ENCODE results near the gene COQ8B. TPM values are rescaled to one million over a fixed set of nuclear protein-coding genes. Genes with fewer than 3 reads are reported as not detected.
"Not testable (repeated sequence)": the region's sequence is repeated elsewhere in the genome, so short reads cannot be mapped to it uniquely, and the experiment has no call there.

The COQ8B gene
- total RNA-seq, 1 experiment from 2014 or later = 159 TPM

GRCh38 chr19:40659566-40659965, 57.1 kb downstream of the COQ8B start:
- no peak for DNase-seq (ENCODE audit: low read depth)
- in situ Hi-C loops (cut with HindIII; ENCODE audit: low pct_unique_long_range_greater_than_20kb, low sequenced_read_pairs) = no loop called here

- in situ Hi-C loops (cut with HindIII; ENCODE audit: low pct_unique_long_range_greater_than_20kb, low sequenced_read_pairs) = no loop called here
- no peak for DNase-seq (ENCODE audit: low read depth)
Measured at GRCh38 chr19:40659116-40659515, 57.6 kb downstream of the COQ8B start.

GRCh38 chr19:40658031-40658430, 58.7 kb downstream of the COQ8B start:
- DNase-seq (ENCODE audit: low read depth) = no peak
- in situ Hi-C loops (cut with HindIII; ENCODE audit: low pct_unique_long_range_greater_than_20kb, low sequenced_read_pairs) = no loop called here

GRCh38 chr19:40655684-40656083, 61.0 kb downstream of the COQ8B start:
- in situ Hi-C loops (cut with HindIII; ENCODE audit: low pct_unique_long_range_greater_than_20kb, low sequenced_read_pairs) = not testable (repeated sequence)

GRCh38 chr19:40652303-40652702, 64.4 kb downstream of the COQ8B start:
- in situ Hi-C loops (cut with HindIII; ENCODE audit: low pct_unique_long_range_greater_than_20kb, low sequenced_read_pairs) = not testable (repeated sequence)

More at GRCh38 chr19:40655684-40656083, 61.0 kb downstream of the COQ8B start:
- DNase-seq (ENCODE audit: low read depth) = not testable (repeated sequence)

GRCh38 chr19:40650749-40651305, 65.9 kb downstream of the COQ8B start:
- in situ Hi-C loops (cut with HindIII; ENCODE audit: low pct_unique_long_range_greater_than_20kb, low sequenced_read_pairs) = no loop called here
- DNase-seq (ENCODE audit: low read depth) = no peak

More at GRCh38 chr19:40652303-40652702, 64.4 kb downstream of the COQ8B start:
- DNase-seq (ENCODE audit: low read depth) = not testable (repeated sequence)

GRCh38 chr19:40649903-40650675, 66.6 kb downstream of the COQ8B start:
- in situ Hi-C loops (cut with HindIII; ENCODE audit: low pct_unique_long_range_greater_than_20kb, low sequenced_read_pairs) = not testable (repeated sequence)
- peak; percentile 33 for DNase-seq (ENCODE audit: low read depth)

- in situ Hi-C loops (cut with HindIII; ENCODE audit: low pct_unique_long_range_greater_than_20kb, low sequenced_read_pairs) = no loop called here
- no peak for DNase-seq (ENCODE audit: low read depth)
Measured at GRCh38 chr19:40646743-40647254, 69.9 kb downstream of the COQ8B start.

- in situ Hi-C loops (cut with HindIII; ENCODE audit: low pct_unique_long_range_greater_than_20kb, low sequenced_read_pairs) = no loop called here
- DNase-seq (ENCODE audit: low read depth) = no peak
Measured at GRCh38 chr19:40642757-40643305, 73.9 kb downstream of the COQ8B start.

GRCh38 chr19:40642051-40642706, 74.5 kb downstream of the COQ8B start:
- in situ Hi-C loops (cut with HindIII; ENCODE audit: low pct_unique_long_range_greater_than_20kb, low sequenced_read_pairs) = no loop called here

More at GRCh38 chr19:40642051-40642706, 74.5 kb downstream of the COQ8B start:
- DNase-seq (ENCODE audit: low read depth) = no peak

Other genes starting within 250 kb of the COQ8B start
- 4.2 and 6.3 TPM in 2 replicates for gene SPTBN4, start 249.9 kb downstream of the COQ8B start, total RNA-seq (2014; rRNA removed; shearing (Covaris generic); ENCODE audit: low replicate concordance)
- 92.6 and 137 TPM in 2 replicates for gene SHKBP1, start 140.0 kb downstream of the COQ8B start, total RNA-seq (2014; rRNA removed; shearing (Covaris generic); ENCODE audit: low replicate concordance)
- 47.7 and 129 TPM in 2 replicates for gene LTBP4, start 115.5 kb downstream of the COQ8B start, total RNA-seq (2014; rRNA removed; shearing (Covaris generic); ENCODE audit: low replicate concordance)
- 22.2 and 39.0 TPM in 2 replicates for gene NUMBL, start 26.2 kb downstream of the COQ8B start, total RNA-seq (2014; rRNA removed; shearing (Covaris generic); ENCODE audit: low replicate concordance)
- gene ITPKC, start 226 bp upstream of the COQ8B start, total RNA-seq (2014; rRNA removed; shearing (Covaris generic); ENCODE audit: low replicate concordance) = 23.1 and 25.3 TPM in 2 replicates
- gene ACTMAP, start 33.6 kb upstream of the COQ8B start, total RNA-seq (2014; rRNA removed; shearing (Covaris generic); ENCODE audit: low replicate concordance) = 3.3 and 5.2 TPM in 2 replicates
- gene SNRPA, start 34.3 kb upstream of the COQ8B start, total RNA-seq (2014; rRNA removed; shearing (Covaris generic); ENCODE audit: low replicate concordance) = 51.1 and 64.3 TPM in 2 replicates
- not detected in 2 replicates for gene MIA, start 58.6 kb upstream of the COQ8B start, total RNA-seq (2014; rRNA removed; shearing (Covaris generic); ENCODE audit: low replicate concordance)
- 62.7 and 79.7 TPM in 2 replicates for gene RAB4B, start 61.4 kb upstream of the COQ8B start, total RNA-seq (2014; rRNA removed; shearing (Covaris generic); ENCODE audit: low replicate concordance)
- gene EGLN2, start 82.3 kb upstream of the COQ8B start, total RNA-seq (2014; rRNA removed; shearing (Covaris generic); ENCODE audit: low replicate concordance) = 98.8 and 138 TPM in 2 replicates
- not detected in 2 replicates for gene CYP2A6, start 133.6 kb upstream of the COQ8B start, total RNA-seq (2014; rRNA removed; shearing (Covaris generic); ENCODE audit: low replicate concordance)
- gene CYP2A7, start 165.3 kb upstream of the COQ8B start, total RNA-seq (2014; rRNA removed; shearing (Covaris generic); ENCODE audit: low replicate concordance) = not detected in 2 replicates

Measured in Caki2 (cell line).